ENCODE measurements around the gene CHD5.
A peak's percentile ranks its signal among the peaks of the same experiment; 100 is the strongest.

The CHD5 gene

GRCh38 chr1:6088956-6089355, 91.2 kb downstream of the CHD5 start:
- Mint-ChIP-seq H3K4me3 (no peak overlapping the region), H3K9me3 (no peaks in the 10 kb centered on the region), H3K36me3 (peaks cover 36 to 71% of the 10 kb centered on the region in 2 donors), H3K27ac (peak overlapping the region; percentile 75), H3K4me1 (peaks cover 0 to 2% of the 10 kb centered on the region in 2 donors), H3K27me3 (no peaks in the 10 kb centered on the region)
- no peak for ATAC-seq (replicated peaks)
- no peak for DNase-seq

DNA sequence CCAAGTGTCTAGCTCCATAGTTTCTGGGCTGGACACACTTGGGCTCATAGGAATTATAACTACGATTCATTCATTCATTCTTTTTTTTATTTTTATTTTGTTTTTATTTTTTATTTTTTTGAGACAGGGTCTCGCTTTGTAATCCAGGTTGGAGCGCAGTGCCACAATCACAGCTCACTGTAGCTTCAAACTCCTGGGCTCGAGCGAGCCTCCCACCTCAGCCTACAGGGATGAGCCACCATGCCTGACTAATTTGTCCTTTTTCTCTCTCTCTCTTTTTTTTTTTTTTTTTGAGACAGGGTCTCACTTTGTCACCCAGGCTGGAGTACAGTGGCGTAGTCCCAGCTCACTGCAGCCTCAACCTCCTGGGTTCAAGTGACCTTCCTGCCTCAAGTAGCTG, 92.2 kb downstream of the CHD5 start:
- H3K9me3 Mint-ChIP-seq: no peaks in the 10 kb centered on the region
- ATAC-seq (replicated peaks) (no peak), DNase-seq (no peak)
- H3K36me3 Mint-ChIP-seq: peaks cover 38 to 67% of the 10 kb centered on the region in 2 donors
- H3K27ac Mint-ChIP-seq: no peak overlapping the region
- H3K4me1 Mint-ChIP-seq: no peaks in the 10 kb centered on the region
- no peak overlapping the region for H3K4me3 Mint-ChIP-seq
- H3K27me3 Mint-ChIP-seq: no peaks in the 10 kb centered on the region

DNA sequence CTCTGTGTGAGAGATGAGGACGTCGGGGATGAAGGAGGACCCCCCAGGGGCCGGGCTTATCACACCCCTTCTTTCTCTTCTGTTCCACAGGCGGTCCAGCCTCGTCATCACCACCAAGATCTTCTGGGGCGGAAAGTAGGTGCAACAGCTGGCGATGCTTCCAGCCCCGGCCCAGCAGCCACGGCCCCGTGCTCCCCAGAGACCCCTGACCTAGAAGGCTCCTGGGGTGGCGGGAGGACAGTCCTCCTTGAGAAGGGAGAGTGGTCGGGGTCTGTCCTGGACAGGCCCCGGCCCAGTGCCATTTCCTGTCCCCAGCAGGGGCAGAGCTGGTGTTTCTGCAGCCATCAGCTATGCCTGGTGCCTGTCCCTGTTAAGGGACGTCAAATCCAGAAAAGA, 92.7 kb downstream of the CHD5 start:
- ATAC-seq (replicated peaks) (no peak), DNase-seq (no peak)
- H3K9me3 Mint-ChIP-seq: no peaks in the 10 kb centered on the region
- H3K36me3 Mint-ChIP-seq: peaks cover 36 to 68% of the 10 kb centered on the region in 2 donors
- H3K27me3 Mint-ChIP-seq: no peaks in the 10 kb centered on the region
- no peak overlapping the region for H3K4me3 Mint-ChIP-seq
- no peaks in the 10 kb centered on the region for H3K4me1 Mint-ChIP-seq
- peak overlapping the region; percentile 39 for H3K27ac Mint-ChIP-seq

- H3K27me3 Mint-ChIP-seq: no peaks in the 10 kb centered on the region
- H3K9me3 Mint-ChIP-seq: no peaks in the 10 kb centered on the region
- ATAC-seq (replicated peaks) (no peak), DNase-seq (no peak)
- H3K36me3 Mint-ChIP-seq: peaks cover 31 to 68% of the 10 kb centered on the region in 2 donors
- peak overlapping the region; percentile 39 for H3K27ac Mint-ChIP-seq
- H3K4me3 Mint-ChIP-seq: no peak overlapping the region
- no peaks in the 10 kb centered on the region for H3K4me1 Mint-ChIP-seq
Measured at GRCh38 chr1:6086762-6087376, 93.3 kb downstream of the CHD5 start.

DNA sequence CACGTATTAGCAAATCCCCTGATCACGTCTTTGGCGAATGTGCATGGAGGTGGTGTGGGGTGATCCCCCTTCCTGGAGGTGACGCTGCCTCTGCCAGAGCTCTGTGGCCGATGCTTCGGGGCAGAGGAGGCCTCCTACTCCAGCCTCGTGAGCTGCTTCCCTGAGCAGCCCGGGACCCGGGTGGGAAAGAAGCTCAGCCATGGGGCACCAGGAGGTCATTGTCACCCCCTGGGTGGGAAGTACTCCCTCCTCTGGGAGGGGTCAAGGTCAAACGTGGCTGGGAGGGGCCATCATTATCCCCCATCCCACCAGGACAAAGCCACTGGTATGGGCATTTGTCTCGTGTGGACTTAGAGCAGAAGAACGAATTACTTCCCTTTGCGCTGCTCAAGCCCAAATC, 93.8 kb downstream of the CHD5 start:
- no peak overlapping the region for H3K4me3 Mint-ChIP-seq
- H3K4me1 Mint-ChIP-seq: no peaks in the 10 kb centered on the region
- H3K36me3 Mint-ChIP-seq: peaks cover 30 to 69% of the 10 kb centered on the region in 2 donors
- H3K27ac Mint-ChIP-seq: no peak overlapping the region
- no peaks in the 10 kb centered on the region for H3K9me3 Mint-ChIP-seq
- no peaks in the 10 kb centered on the region for H3K27me3 Mint-ChIP-seq
- DNase-seq (no peak), ATAC-seq (replicated peaks) (no peak)

GRCh38 chr1:6085666-6086065, 94.5 kb downstream of the CHD5 start:
- no peak overlapping the region for H3K27ac Mint-ChIP-seq
- peaks cover 26 to 67% of the 10 kb centered on the region in 2 donors for H3K36me3 Mint-ChIP-seq
- no peak overlapping the region for H3K4me3 Mint-ChIP-seq
- no peak for ATAC-seq (replicated peaks)
- no peak for DNase-seq
- H3K27me3 Mint-ChIP-seq: no peaks in the 10 kb centered on the region
- no peaks in the 10 kb centered on the region for H3K9me3 Mint-ChIP-seq
- no peaks in the 10 kb centered on the region for H3K4me1 Mint-ChIP-seq

- Mint-ChIP-seq H3K27ac (peak overlapping the region; percentile 38), H3K4me1 (no peaks in the 10 kb centered on the region), H3K9me3 (no peaks in the 10 kb centered on the region), H3K4me3 (no peak overlapping the region), H3K36me3 (peaks cover 30 to 70% of the 10 kb centered on the region in 2 donors), H3K27me3 (no peaks in the 10 kb centered on the region)
- no peak for ATAC-seq (replicated peaks)
- no peak for DNase-seq
Measured at GRCh38 chr1:6084781-6085495, 95.2 kb downstream of the CHD5 start.

DNA sequence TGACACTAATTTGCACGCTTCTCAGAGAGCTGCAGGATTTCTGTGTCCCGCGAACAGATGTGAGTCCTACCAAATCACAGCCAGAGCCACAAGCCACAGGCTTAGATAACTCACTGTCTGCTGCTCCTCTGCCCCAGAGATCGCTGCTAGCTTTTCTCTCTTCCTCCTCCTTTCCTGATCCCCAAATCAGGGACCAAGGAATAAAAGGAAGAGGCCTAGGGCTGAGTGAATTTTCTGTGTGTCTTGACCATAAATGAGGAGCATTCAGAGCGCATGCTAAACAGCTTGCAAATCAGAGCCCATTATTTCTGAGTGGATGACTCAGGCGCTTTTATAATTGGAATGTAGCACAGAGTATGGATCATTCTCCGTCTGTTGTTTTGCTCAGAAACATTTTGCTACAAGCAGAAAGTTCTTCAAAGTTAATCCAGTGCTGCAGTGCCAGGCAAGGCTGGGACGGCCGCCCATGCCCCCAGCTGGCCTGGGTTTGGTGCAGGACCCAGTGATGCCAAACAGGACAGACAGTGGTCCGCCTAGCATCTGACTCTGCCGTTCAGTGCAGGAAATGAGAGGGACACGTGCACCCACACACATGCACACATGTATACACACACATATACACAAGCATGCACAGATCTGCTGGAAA, 96.2 kb downstream of the CHD5 start:
- no peak for DNase-seq
- Mint-ChIP-seq H3K4me1 (no peaks in the 10 kb centered on the region), H3K27me3 (no peaks in the 10 kb centered on the region), H3K4me3 (no peak overlapping the region), H3K27ac (no peak overlapping the region), H3K36me3 (peaks cover 28 to 70% of the 10 kb centered on the region in 2 donors), H3K9me3 (no peaks in the 10 kb centered on the region)
- ATAC-seq (replicated peaks): no peak

GRCh38 chr1:6083385-6083784, 96.7 kb downstream of the CHD5 start:
- peaks cover 0 to 2% of the 10 kb centered on the region in 2 donors for H3K4me1 Mint-ChIP-seq
- H3K27me3 Mint-ChIP-seq: no peaks in the 10 kb centered on the region
- peaks cover 29 to 72% of the 10 kb centered on the region in 2 donors for H3K36me3 Mint-ChIP-seq
- DNase-seq (no peak), ATAC-seq (replicated peaks) (no peak)
- H3K4me3 Mint-ChIP-seq: no peak overlapping the region
- no peaks in the 10 kb centered on the region for H3K9me3 Mint-ChIP-seq
- no peak overlapping the region for H3K27ac Mint-ChIP-seq

DNA sequence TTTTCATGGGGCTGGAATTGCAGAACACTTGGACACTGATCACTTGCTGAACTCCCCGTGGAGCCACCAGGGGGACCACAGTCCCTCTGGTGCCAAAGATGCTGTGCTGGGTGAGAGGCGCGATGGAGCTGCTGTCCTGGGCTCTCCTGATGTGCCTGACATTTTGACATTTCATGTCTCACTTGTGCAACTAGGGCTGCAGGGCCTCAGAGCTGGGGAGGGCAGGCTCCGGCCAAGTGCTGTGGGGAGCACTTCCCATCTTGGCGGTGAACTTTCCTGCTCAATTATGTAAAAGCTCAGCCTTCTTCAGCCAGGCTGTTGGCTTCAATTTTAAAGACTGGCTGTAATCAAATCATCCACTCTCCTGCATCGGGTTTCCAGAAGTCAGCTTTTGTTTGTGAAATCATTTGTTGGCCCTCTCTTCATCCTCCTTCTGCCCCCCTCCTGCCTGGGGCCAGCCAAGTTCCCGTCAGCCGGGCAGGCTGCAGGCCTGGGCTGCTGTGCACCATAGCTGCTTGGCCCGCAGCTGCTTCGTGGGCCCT, 97.6 kb downstream of the CHD5 start:
- no peak for DNase-seq
- Mint-ChIP-seq H3K4me3 (no peak overlapping the region), H3K36me3 (peaks cover 35 to 73% of the 10 kb centered on the region in 2 donors), H3K4me1 (peaks cover 0 to 2% of the 10 kb centered on the region in 2 donors), H3K27ac (peak overlapping the region; percentile 20), H3K27me3 (no peaks in the 10 kb centered on the region), H3K9me3 (no peaks in the 10 kb centered on the region)
- ATAC-seq (replicated peaks): no peak

GRCh38 chr1:6081901-6082300, 98.2 kb downstream of the CHD5 start:
- Mint-ChIP-seq H3K4me3 (no peak overlapping the region), H3K27me3 (no peaks in the 10 kb centered on the region), H3K4me1 (peaks cover 0 to 2% of the 10 kb centered on the region in 2 donors), H3K27ac (no peak overlapping the region), H3K36me3 (peaks cover 37 to 73% of the 10 kb centered on the region in 2 donors), H3K9me3 (no peaks in the 10 kb centered on the region)
- no peak for ATAC-seq (replicated peaks)
- no peak for DNase-seq

- Mint-ChIP-seq H3K4me3 (no peak overlapping the region), H3K27me3 (no peaks in the 10 kb centered on the region), H3K27ac (no peak overlapping the region), H3K36me3 (peaks cover 40 to 78% of the 10 kb centered on the region in 2 donors), H3K9me3 (no peaks in the 10 kb centered on the region), H3K4me1 (peaks cover 0 to 2% of the 10 kb centered on the region in 2 donors)
- ATAC-seq (replicated peaks) (no peak), DNase-seq (no peak)
Measured at GRCh38 chr1:6080469-6080868, 99.7 kb downstream of the CHD5 start.

- Mint-ChIP-seq H3K9me3 (no peaks in the 10 kb centered on the region), H3K27me3 (no peaks in the 10 kb centered on the region), H3K36me3 (peaks cover 49 to 81% of the 10 kb centered on the region in 2 donors), H3K4me1 (peaks cover 0 to 4% of the 10 kb centered on the region in 2 donors), H3K27ac (no peak overlapping the region), H3K4me3 (no peak overlapping the region)
- DNase-seq (no peak), ATAC-seq (replicated peaks) (no peak)
Measured at GRCh38 chr1:6077919-6078318, 102.2 kb downstream of the CHD5 start.

- no peak overlapping the region for H3K4me3 Mint-ChIP-seq
Measured at GRCh38 chr1:6077506-6077905, 102.6 kb downstream of the CHD5 start.

More at GRCh38 chr1:6077506-6077905, 102.6 kb downstream of the CHD5 start:
- H3K27ac Mint-ChIP-seq: no peak overlapping the region
- no peak for ATAC-seq (replicated peaks)
- H3K36me3 Mint-ChIP-seq: peaks cover 52 to 78% of the 10 kb centered on the region in 2 donors
- no peaks in the 10 kb centered on the region for H3K27me3 Mint-ChIP-seq
- peaks cover 0 to 4% of the 10 kb centered on the region in 2 donors for H3K4me1 Mint-ChIP-seq
- no peak for DNase-seq
- H3K9me3 Mint-ChIP-seq: no peaks in the 10 kb centered on the region

Data from stimulated activated naive B cell treated with anti-CD40 and anti-IgM and Interleukin-4, amounts not matched to agents 10 μg/mL and 1 μg/mL and 100 μg/mL, for 72 hours (primary cell).